Thyroid gland (tissue), 4 donors: ENCODE data around the gene HK1.

ENCODE experiments used
- POLR2A ChIP-seq, 2 donors: fragments of 450-650 bp; IDR thresholded peaks; one replicate each; pipeline ENCODE4 v1.6.1; 2017; ENCODE audit warnings: antibody characterized with exemption in 2 of 2, mild to moderate bottlenecking in 2 of 2, moderate library complexity in 1 of 2
- TF ChIP-seq, protein P1 (sequence below), 6 experiments: fragments of 200-600 bp in 3 of 6; fragments of 450-650 bp in 3 of 6; sonication (generic) in 3 of 6; IDR thresholded peaks; one replicate each; pipeline ENCODE4 v1.5.1; 2016 to 2019; ENCODE audit warnings: antibody characterized with exemption in 6 of 6, mild to moderate bottlenecking in 2 of 6, inconsistent platforms in 1 of 6, moderate library complexity in 1 of 6

DNA sequence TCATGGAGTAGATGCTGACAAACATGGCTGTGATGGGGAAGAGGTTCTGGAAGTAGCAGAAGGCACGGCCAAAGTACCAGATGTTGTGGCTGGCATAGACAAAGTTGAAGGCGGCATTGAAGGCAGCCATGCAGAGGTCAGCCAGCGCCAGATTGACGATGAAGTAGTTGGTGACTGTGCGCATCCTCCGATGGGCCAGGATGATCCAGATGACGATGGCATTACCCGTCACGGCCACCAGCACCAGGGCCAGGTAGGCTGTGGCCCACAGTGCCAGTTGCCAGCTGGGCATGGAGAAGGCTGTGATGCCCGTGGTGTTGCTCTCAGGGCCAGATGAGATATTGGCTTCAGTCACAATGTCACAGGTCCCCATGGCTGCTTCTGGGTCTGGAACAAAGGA, 137.7 kb downstream of the HK1 start:
- TF ChIP-seq, protein P1, sequence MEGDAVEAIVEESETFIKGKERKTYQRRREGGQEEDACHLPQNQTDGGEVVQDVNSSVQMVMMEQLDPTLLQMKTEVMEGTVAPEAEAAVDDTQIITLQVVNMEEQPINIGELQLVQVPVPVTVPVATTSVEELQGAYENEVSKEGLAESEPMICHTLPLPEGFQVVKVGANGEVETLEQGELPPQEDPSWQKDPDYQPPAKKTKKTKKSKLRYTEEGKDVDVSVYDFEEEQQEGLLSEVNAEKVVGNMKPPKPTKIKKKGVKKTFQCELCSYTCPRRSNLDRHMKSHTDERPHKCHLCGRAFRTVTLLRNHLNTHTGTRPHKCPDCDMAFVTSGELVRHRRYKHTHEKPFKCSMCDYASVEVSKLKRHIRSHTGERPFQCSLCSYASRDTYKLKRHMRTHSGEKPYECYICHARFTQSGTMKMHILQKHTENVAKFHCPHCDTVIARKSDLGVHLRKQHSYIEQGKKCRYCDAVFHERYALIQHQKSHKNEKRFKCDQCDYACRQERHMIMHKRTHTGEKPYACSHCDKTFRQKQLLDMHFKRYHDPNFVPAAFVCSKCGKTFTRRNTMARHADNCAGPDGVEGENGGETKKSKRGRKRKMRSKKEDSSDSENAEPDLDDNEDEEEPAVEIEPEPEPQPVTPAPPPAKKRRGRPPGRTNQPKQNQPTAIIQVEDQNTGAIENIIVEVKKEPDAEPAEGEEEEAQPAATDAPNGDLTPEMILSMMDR (IDR thresholded peaks at IDR 0.05) = no peak
- no peak for TF ChIP-seq POLR2A (IDR thresholded peaks at IDR 0.05)
